Ramos (cell line): ENCODE measurements around the gene RASSF10.

Experiments used
- in situ Hi-C: fragments of 300-500 bp; cut with MboI; formaldehyde crosslinking; loops from one replicate; pipeline ENCODE4 v1.14.3; 2022; ENCODE audit warnings: low sequenced_read_pairs; ENCODE audit not compliant: unreplicated experiment

Gene RASSF10

GRCh38 chr11:13046637-13047570 is 37.8 kb downstream of the RASSF10 start:
- in situ Hi-C loops: no loop called here

DNA sequence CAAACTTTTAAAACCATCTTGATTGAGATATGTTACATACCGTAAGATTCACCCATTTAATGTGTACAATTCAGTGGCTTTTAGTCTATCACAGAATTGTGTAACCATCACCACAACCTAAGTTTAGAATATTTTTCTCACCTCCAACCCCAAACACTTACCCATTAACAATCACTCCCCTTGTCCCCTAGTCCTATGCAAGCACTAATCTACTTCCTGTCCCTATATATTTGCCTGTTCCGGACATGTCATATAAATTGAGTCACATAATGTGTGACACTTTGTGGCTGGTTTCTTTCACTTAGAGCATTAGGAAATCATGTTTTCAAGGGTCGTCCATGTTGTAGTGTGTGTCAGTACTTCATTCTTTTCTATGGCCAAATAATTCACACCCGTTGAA is 38.8 kb downstream of the RASSF10 start:
- in situ Hi-C loops: no loop called here

DNA sequence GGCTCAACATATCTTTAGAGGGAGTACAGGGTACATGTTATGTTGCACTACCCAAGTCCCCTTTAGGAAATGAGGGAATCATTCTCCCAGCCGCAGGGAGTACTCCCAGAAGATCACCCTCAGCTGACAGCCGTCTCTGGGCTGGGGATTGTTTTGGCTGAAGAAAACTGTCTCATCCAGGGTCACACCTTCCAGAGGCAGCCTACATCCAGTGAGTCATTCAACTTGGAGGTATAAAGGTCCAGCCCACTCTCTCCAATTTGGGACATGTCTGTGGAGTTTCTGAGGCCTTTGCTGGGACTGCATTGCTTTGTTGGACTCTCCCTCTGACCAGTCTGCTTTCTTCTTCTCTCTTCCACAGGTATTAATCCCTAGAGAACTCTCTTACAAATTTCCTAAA is 42.1 kb downstream of the RASSF10 start:
- in situ Hi-C loops: no loop called here

- in situ Hi-C loops: no loop called here
These were observed 43.0 kb downstream of the RASSF10 start for GRCh38 chr11:13052130-13052571.

DNA sequence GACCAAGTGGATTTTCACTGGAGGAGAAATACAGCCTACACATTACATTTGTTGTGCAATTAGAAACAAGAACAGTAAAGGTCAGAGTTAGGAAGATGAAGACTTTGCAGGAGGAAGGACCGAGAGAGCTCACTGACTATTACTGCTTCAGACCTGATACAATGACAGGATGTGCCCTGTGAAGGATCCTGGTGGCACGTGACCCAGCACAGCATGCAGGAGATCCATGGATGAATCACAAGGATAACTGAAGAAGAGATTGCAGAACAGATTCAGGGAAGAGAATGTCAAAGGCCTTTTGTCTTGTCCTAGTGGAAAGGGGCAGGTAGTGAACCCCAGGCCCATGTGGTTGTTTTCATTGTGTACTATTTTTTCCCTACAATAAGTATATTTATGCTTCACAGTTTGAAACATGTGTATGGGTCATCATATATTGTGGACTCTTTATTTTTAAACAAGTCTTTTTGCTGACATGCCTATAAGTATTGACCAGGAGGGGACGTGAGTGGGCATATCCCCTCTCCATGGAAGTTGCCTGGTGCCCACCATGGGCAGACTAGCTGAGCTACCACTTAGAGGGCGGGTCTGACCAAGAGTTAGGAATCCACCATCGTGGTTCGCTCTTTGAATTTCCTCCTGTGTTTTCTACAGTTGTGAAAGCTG is 44.3 kb downstream of the RASSF10 start:
- in situ Hi-C loops: no loop called here

DNA sequence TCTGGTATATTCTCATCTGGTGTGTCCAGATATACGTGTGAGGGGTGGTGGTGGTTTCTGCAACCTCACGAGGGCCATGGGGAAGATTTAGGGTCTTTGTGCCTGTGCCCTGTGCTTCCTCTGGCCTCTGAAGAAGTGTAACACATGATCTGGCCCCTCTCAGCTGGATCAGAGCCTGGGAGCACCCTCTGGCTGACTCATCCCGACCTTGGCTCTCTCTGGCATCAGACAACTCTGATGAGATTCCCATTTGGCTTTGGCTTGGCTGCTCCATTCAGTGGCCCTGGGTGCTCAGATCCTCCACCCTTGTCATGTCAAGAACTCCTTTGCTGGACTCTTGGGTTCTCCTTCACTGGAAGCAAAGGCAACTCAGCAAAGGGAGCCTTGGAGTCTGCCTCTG is 45.2 kb downstream of the RASSF10 start:
- in situ Hi-C loops: no loop called here

DNA sequence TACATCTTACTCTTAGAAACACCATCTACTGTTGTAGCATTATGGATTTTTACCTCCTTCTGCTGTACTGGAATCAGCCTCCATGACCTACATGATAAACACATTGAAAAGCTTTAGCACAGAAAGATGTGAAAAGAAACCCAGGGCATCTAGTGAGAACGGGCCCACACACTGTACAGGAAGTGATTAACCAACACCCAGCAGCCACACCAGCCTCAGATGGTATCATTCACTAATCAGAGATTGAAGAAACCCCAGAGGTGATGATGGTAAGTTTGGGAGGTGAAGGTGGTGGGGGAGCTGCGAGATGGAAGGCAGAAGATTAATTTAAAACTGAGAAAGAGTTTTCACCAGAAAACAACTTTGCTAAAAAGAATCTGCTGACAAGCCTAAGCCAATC is 46.1 kb downstream of the RASSF10 start:
- in situ Hi-C loops: no loop called here

DNA sequence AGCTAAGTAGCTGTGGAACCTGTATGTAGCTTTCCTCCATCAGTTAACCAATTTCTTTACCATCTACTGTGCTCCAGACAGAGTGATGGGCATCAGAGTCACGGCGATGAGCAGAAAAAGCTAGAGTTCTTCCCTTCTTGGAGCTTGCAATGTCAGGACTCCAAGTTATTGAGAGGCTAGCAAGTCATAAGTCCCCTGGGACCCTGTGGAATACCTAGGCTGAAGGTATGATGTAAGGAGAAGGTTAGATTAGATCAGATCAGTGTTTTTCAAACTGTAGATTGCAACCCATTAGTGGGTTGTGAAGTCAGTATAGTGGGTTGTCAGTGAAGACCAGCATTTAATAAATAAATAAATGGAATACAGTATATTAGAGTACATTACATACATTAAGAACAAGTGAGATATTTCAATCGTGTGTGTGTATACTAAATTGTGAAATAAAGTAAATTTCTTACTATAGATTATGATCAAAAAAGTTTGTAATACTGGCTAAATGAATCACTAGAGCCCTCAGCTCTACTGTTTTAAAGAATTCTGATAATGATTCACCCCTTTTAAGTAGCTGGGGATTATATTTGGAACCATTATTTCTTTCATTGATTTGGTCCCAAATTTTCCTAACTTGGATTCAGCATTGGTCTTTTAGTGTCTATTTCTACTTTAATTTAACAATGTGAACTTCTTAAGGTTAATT is 52.3 kb downstream of the RASSF10 start:
- in situ Hi-C loops: no loop called here
